ENCODE results near the gene PANK4. TPM values are rescaled to one million over a fixed set of nuclear protein-coding genes. Genes with fewer than 3 reads are reported as not detected.

Gene PANK4
- total RNA-seq, 1 donor from 2014 or later, result 22.4 TPM

DNA sequence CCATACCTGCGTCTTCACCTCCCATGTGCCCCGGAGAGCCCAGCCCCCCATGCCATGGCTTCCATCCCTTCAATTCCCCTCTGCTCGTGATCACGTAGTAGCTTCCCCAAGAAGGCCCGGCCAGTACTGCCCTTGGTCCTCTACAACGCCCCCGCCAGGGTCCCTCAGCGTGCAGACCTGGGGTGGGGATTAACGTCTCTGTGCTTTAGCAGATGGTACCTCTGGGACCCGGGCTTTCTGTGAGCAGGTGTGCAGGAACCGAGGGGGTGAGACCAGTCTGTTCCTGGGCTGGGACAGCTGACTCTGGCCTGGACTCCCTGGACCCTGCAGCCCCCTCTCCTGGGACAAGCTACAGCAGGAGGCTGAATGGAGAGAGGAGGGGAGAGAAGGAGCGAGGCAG lies 49.1 kb downstream of the PANK4 start:
- no peak for DNase-seq (ENCODE audit: low read depth, low spot score)

DNA sequence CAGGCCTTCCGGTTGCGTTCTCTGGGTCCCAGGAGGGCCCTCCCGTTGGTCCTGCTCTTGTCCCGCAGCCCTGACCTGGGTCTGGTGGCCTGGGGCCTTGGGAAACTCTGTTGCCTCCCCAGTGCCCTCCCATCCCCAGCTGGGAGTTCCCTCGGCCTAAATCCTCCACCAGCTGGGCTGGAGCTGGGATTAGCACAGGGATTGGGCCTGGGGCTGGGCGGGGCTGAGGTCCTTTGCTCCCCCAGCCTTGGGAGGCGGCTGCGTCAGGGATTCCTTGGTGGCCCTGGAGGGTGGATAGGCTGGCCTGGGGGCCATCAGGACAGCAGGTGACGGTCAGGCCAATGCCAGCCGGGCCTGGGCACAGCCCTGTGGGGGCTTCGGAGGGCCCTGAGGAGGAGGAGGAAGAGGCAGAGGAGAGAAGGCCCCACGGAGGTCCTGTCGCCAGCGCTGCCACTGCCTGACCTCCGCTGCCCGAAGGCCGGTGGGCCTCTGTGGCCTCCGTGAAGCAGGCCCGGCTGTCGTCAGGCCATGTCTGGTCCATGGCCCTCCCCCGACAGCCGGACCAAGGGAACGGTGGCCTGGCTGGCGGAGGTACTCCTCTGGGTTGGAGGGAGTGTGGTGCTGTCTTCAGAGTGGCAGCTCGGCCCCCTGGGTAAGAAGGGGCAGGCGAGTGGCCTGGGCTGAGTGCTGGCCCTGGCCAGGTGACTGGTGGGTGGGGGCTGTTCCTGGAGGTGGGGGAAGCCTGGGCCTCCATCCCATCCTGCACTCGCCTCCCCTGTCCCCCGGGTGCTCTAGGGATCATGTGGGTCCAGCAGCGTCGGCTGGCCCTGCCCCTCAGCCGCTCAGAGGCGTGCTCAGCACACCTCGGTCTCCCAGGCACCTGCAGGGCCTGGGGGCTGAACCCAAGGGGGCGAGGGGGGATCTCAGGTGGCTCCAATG lies 50.1 kb downstream of the PANK4 start, which contains the start of gene PLCH2:
TSS of gene PLCH2 (plus strand) at position 229 of the 939 bp plus-strand sequence. CDS start at position 529, 300 bp downstream.
- DNase-seq (ENCODE audit: low read depth, low spot score), result no peak

DNA sequence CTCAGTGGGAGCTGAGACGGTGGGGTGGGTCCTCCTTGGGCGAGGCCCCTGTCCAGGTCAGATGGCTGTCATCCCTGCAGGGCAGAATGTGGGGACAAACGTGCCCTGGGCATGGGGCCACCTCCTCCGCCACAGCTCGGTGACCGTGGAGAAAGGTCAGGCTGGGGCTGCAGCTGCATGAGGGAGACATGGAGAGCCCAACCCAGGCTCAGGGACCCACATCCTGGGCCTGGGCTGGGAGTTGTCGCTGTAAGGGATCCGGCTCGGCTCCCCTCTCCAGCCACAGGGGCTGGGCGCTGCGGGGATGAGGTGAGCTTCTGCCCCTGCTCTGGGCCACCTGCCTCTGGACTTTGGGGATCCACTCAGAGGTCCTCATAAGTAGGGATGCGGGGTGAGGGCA lies 50.8 kb downstream of the PANK4 start:
- no peak for DNase-seq (ENCODE audit: low read depth, low spot score)

DNA sequence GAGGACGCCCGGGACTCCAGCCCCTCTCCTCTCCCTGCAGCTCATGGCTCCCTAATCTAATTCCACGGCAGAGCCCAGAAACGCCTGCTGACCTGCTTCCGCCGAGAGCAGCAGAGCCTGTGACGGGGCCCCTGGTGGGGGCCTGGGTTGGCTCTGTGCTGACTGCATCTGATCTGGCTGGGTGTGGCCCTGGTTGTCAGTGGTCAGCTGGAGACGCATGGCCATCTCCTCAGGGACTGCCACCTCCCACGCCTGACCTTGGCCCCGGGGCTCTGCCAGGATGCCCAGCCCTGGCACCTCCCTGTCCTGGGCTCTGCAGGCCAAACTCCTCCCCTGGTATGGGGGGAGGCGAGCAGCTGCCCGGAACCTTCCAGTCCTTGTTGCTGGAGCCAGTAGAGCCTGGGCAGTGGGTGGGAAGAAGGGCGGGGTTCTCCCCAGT lies 51.4 kb downstream of the PANK4 start:
- DNase-seq (ENCODE audit: low read depth, low spot score), result no peak

DNA sequence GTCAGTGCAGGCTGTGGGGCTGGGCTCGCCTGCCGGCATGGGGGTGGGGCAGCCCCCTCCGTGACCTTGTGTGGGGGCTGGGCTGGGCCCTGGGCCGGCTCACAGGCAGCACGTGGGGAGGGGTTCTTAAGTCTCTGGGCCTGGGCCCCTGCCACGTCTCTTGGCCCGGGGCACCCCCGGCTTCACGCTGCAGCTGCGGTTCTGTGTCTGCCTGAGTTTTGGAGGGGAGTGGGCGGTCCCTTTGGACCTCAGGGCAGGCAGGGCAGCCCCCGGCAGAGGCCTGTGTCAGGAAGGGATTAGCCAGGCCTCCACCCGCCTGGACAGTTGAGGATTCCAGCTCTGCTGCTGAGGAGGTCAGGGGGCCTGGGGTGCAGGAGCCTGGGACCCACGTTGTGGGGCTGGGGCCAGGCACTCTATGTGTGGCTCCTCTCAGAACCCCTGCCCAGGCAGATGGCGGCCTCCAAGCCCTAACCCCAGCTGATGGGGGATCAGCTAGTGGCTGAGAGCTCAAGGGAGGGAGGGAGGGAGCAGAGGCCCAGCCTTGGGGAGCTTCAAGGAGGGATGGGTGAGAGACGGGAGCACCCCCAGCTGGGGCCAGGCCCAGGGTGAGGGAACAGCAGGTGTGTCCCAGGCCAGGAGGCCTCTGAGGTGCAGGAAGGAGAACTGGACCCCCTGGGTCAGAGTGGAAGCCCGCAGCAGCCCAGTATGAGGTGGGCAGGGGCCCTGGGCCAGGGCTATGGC lies 52.1 kb downstream of the PANK4 start:
- DNase-seq (ENCODE audit: low read depth, low spot score), result no peak

DNA sequence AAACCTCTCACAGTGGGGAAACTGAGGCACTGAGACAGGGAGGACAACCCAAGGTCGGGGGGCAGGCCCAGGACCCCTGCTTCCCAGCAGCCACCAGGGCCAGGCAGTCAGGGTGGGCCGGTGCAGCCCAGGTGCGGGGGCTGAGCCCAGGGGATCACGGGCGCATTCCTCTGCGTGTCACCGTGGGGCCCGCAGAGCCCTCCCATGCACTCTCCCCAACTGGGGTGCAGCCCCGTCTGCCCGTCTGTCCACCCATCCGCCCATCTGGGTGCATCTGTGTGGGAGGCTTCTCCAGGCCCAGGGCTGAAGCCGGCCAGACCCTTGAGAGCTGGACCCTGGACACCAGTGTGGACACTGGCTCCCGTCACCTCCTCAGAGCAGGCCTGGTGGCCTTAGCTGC lies 53.2 kb downstream of the PANK4 start:
- DNase-seq (ENCODE audit: low read depth, low spot score), result no peak

DNA sequence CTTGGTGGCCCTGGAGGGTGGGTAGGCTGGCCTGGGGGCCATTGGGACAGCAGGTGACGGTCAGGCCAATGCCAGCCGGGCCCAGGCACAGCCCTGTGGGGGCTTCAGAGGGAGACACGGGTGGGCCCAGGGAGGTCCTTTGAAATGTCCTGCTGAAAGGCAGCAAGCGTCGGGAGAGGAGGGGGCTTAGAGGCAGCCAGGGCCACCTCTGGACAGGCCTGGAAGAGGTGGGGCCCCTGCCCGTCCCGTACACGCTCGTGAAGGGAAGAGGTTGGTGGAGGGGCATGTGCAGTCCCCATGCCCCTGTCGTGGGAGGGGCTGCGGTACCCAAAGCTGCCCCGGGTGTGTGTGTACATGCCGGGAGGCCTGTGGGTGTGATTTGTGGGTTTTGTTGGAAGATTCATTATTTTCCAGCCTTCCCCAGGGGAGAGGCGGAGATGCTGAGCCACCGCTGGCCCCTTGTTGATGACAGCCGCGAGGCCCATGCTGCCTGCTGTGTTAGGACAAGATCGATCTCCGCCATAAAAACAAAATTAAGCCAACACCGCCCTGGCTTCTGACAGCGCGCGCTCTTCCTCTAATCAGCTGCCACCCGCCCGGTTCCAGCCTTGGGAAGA lies 53.7 kb downstream of the PANK4 start:
- no peak for DNase-seq (ENCODE audit: low read depth, low spot score)

DNA sequence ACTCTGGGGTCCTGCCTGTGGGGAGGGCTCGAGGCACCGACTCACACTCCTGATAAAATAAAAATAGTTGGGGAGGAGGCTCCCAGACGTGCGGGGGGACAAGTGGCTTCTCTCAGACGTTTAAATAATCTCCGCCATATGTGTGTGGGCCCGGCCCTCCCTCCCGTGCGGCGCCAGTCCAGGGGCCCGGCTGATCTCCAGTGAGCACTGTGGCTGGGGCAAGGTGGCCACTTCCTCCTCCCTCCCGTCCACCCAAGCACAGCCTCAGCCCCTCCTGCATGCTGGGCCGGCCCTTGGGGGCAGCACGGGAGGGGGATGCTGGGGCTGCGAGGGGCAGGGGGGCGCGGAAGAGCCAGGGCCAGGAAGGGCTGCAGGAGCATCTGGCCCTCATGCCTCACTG lies 54.3 kb downstream of the PANK4 start:
- DNase-seq (ENCODE audit: low read depth, low spot score), result no peak

DNA sequence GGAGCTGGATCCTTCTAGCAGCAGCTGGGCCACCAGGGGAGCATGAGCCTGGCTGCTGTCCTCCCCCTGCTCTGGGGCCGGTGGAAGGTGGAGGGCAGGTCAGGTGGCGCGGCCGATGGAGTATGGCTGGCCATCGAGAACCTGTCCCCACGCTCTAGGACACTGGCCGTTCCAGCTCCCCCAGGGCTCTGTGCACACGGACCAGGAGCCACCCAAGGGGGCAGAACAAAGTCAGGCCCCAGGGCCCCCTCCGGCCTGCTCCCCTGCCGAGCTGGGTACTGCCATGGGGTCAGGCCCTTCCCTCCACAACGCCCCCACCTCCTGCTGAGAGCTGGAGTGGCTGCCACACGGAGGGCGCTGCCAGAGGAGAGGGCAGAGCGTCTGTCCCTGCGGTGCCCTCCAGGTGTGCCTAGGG lies 54.8 kb downstream of the PANK4 start:
- DNase-seq (ENCODE audit: low read depth, low spot score), result no peak

DNA sequence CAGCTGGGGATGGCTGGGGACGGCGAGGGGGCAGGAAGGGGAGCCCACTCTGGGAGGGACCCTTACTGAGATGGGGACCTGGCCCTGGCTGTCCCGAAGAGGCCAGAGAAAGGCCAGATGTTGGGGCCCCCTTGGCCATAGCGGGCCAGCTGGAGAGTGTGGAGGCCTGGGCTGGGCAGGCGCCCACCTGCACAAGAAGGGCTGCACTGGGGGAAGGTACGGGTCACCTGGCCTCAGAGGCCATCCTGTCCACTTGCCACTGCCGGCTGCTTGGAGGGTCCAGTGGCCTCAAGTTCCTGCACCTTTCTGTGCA lies 55.3 kb downstream of the PANK4 start:
- no peak for DNase-seq (ENCODE audit: low read depth, low spot score)

DNA sequence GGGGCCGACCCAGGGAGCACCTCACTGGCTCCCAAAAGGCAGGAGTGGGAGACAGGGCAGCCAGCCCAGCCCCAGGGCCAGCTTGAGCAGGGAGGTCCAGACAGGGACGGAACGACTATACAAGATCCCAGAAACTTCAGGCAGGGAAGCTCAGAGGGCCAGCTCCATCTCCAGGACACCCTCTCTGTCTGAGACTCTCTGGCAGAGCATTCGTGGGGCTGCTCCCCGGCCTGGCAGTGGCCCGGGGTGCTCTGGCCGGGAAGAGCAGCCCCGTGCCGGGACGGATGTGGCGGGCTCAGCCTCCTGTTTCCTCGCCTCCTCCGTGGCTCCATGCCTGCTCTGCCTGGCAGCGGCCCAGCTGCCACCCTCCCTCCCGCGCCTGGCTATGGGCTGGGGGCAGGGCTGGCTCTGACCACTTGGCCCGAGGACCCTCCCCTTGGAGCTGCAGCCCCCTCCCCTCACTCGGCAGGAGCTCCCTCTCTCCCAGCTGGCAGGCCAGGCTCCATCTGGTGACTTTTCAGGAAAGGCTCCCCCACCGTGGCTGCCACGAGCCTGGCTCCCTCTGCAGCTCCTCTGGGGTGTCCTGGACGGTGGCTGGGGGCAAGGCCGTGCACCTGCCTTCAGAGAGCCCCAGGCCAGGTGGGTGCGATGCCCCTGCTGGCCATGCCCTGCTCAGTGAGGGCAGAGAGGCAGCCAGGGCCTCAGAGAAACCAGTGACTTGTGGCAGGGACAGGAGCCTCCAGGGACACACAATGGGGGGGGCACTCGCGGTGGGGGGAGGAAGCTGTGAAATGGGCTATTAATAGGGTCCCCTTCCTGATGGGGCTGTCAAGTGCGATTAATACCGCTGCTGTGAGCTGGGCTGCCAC lies 55.9 kb downstream of the PANK4 start:
- no peak for DNase-seq (ENCODE audit: low read depth, low spot score)

DNA sequence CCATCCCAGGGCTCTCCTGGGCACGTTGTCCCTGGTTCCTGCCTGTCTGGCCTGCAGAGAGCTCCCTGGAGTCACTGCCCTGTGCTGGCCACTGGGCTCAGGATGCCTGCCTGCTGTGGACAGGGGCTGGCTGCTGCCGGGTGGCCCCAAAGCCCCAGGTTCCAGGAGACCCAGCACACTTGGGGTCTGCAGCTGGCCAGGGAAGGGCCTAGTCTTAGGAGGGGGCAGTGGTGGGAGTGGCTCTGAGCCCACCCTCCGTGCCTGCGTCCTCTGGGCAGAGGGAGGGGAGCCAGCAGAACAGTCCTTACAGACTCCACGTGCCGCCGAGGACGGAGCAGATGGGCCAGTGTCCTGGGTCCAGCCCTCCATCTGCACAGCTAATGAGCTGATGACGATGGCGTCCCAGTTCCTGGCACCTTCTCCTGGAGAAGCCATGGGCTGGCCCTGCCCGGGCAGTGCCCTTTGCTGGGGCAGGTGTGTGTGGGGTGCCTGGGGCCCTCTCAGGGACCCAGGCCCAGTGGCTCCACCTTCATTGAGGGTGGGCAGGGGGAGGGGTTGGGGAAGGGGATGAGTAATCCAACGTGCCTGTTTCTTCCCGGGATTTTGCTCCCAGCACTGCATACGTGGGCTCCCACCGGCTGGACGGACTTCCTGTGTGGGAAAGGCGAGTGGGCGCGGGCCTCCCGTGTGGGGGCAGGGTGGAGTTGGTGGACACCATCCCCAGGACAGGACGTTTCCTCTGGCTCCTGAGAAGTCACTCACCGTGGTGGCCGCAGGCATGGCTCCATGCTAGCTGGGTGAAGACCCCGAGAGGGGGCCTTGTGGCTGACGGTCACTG lies 57.1 kb downstream of the PANK4 start:
- no peak for DNase-seq (ENCODE audit: low read depth, low spot score)

DNA sequence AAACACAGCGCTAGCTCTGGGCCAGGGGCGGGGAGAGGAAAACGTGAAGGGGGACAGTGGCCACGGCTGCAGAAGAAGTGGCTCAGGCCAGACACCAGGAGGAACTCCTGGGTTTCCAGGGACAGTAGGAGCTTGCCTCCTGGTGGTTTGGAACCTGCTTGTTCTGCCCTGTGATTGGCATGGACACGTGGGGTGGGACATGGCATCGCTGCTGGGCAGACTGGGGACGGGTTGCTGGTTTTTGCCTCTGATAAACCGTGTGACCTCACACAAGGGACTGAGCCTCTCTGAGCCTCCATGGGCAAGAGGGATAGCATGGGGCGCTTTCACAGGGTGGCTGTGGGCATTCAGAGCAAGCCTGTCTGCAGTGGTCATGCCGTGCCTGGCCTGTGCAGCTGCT lies 57.9 kb downstream of the PANK4 start:
- no peak for DNase-seq (ENCODE audit: low read depth, low spot score)

DNA sequence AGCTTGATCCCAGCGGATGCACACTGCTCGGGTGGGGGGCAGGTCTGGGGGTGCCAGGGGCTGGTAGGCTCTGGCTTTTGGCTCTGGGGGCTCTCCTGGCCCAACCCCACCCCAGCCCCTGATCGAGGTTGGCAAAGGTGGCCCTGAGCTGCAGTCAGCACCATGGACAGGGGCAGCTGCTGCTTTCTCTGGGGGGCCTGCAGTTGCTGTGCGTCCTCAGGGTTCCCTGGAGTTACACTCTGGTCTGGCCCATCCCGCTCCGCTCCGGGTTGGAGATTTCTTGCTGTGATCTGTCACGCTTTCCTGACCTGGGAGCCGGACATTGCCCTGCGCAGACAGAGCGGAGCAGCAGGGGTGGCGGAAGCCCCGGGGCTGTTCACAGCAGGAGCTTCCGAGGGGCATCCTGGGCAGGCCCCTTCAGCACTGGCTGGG lies 58.3 kb downstream of the PANK4 start:
- no peak for DNase-seq (ENCODE audit: low read depth, low spot score)

DNA sequence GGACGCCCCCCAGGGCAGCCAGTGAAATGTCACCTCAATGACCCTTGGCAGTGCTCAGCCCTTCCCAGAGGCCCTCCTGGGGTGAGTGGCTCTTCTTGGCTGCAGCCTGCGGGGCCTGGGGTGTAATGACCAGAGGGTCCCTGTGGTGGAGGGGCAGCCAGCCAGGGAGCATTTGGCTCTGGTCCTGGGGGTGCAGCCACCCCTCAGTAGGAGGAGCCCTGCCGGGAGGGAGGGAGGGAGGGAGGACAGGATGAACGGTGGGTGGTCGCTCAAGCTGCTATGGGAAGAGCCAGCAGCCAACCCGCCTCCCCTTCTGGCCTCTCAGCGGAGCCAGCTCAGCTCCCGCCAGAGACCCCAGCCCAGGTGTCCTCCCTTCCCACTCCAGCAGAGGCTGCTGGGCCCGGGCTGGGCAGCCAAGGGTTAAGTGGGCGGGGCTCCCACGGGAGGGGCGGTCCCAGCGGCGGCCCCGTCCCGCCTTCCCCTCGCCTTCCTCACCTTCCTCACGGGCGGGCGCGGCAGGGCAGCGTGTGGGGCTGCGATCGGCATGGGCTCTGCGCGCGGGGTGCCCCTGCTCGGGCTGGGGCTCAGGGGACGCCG lies 59.3 kb downstream of the PANK4 start:
- no peak for DNase-seq (ENCODE audit: low read depth, low spot score)

DNA sequence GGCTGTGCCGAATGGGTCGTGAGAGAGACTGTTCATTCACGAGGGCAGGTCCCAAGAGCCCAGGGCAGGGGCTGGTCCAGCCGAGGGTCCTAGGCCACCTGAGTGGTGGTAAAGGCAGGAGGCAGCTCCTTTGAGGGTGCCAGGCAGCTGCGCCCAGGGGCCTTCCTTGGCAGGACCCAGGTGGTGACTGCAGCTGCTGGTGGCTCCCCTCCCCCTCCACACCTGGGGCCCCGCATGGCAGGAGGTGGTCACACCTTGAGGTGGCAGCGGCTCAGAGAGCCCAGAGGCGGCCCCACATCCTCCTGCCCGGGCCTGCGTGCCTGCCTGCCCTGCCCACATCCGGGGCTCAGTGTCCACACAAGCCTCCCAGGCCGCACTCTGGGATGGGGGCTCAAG lies 60.1 kb downstream of the PANK4 start:
- DNase-seq (ENCODE audit: low read depth, low spot score), result no peak

DNA sequence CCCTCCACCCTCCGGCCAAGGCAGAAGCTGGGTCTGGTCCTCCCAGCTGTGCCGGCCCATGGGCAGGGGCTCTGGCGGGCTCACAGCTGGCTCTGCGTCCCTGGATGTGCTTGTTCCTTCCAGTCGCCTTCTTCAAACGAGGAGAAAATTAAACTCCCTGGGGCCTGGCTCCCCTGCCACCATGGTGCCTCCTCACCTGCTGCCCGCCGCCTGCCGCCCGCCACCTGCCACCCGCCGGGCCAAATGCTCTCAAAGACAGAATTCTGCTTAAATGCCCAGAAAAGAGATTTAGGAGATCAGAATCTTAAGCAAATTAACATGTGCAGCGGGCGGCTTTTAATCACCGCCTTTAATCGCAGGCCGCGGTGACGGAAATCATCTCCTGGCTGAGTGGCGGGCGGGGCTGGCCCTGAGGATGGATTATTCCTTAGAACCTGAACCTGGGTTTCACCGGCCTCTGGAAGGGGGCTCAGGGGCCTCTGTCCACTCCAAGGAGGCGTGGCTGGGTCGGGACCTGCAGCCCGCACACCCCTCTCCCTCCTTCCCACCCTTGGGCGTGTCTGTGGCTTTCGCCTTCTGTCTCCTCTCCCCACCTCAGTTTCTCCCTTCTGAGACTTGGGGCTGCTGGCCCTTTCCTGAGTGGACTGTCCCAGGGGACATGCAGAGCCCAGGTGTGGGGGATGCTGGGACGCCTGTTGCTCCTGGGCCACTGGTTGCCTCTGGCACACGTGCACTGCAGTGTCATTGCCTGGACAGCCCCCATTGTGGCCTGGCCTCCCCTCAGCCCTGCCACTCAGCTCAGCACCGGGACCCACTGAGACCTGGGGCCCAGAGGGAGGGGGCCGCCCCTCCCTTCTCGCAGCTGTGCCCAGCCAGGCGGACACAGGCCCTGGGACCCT lies 60.8 kb downstream of the PANK4 start:
- DNase-seq (ENCODE audit: low read depth, low spot score), result no peak

DNA sequence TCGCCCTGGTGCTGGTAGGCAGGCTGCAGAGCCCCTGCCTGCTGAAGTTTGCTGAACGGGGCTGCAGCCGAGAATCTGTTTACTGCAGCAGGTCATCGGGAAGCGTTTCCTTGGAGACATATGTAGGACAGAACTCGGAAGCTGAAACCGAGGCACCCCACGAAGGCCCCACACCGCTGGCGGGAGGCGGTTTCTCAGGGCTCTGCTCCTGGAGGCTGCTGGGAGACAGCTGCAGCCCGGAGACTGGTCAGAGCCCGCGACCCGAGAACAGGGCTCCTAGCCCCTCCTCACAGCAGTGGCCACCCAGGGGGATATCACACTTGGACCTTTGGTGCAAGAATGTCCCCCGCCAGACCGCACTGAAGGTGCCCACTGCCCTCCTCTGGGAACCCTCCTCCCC lies 63.0 kb downstream of the PANK4 start:
- DNase-seq (ENCODE audit: low read depth, low spot score), result no peak

DNA sequence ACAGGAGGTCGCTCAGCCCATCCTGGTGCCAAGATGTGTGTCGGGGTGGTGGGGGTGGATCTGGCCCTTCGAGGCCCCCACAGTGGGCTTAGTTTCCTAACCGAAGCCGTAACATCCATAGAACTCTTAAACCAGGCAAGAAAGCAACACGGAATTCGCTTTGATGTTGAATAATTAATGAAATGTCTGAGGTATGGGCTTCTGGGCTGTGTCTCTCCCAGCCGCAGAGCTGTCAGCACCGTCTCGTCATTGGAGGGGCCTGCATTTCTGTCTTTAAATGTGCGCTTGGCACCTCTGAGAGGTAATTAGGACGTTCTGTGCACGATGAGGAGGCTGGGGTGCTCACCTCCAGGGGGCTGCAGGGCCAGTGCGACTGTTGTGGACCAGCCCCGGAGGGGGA lies 63.6 kb downstream of the PANK4 start:
- DNase-seq (ENCODE audit: low read depth, low spot score), result no peak

Data from pulmonary artery endothelial cell (primary cell).